ENCODE measurements around the gene NUDT6.
"Not testable (repeated sequence)": the region's sequence is repeated elsewhere in the genome, so short reads cannot be mapped to it uniquely, and the experiment has no call there.

NUDT6 gene, protein sequence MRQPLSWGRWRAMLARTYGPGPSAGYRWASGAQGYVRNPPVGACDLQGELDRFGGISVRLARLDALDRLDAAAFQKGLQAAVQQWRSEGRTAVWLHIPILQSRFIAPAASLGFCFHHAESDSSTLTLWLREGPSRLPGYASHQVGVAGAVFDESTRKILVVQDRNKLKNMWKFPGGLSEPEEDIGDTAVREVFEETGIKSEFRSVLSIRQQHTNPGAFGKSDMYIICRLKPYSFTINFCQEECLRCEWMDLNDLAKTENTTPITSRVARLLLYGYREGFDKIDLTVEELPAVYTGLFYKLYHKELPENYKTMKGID

DNA sequence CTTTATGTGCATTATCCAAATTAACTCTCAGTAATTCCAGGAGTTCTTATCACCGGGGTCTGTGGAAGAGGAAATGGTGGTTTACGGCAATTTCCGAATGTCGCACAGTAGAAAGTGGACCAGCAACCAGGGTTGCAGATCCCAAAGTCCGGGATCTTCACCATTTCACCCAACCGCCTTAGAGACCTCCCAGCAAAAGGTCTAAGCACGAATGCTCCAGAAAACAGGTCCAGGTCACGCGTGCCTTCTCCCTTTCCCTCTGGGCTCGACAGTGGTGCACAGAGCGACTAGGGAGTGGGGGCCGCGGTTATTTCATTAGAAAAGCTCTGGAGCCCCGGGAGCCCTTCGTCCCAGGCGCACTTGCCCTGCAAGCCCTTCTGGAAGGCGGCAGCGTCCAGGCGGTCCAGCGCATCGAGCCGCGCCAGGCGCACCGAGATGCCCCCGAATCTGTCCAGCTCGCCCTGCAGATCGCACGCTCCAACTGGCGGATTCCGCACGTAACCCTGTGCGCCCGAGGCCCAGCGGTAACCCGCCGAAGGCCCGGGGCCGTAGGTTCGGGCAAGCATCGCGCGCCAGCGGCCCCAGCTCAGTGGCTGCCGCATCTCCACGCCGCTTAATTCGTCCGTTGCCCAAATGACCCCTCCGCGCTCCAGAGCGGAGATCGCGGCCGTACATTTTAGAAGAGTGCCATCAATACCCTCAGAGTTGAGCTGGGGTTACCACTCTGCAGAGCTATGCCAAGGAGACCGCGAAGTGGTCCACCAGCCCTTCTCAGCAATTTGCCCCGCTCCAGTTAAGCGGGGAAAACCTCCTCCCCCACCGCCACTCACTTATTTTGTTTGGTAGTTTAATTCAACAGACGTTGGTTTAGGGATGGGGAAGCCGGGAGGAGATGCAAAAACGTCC is at the start of gene NUDT6:
Gene NUDT6 (minus strand): TSS at position 627 of the 906 bp plus-strand sequence. CDS start 25 bp downstream, at position 602.
- peak; percentile 51 for DNase-seq

DNA sequence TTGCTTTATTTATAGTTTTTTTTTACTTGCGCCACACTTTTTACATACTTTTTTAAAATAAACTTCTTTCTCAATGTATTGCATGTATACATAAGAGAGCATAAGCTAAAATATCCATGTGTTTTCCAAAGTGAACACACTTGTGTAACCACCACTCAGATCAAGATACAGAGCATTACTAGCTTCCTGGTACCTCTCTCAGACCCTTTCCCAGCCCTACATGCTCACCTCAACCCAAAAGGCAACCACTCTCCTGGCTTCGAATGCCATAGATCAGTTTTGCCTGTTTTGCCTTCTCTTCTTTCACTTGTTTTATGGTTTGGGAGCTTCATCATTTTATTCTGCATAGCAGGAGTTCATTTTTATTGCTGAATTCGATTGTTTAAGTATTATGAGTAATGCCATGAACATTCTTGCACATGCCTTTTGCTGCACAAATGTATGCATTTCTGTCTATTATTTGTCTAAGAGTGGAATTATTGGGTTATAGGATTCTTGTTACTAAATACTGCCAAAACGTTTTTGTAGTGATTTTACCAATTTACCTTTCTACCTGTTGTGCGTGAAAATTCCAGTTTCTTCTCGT is 45.9 kb upstream of the NUDT6 start:
- peak; percentile 64 for DNase-seq

DNA sequence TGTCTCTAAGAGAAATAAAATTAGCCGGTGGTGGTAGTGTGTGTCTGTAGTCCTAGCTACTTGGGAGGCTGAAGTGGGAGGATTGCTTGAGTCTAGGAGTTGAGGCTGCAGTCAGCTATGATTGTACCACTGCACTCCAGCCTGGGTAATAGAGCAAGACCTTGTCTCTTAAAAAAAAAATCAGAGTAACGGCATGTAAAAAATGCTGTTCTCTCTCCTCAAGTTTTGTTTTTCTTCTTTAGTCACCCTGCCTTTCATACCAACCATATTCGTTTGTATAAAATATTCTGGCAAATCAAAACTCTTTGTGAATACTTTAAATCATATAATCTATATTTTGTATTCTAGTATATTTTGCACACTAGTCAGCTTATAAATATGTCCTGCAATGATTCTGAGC is 44.8 kb upstream of the NUDT6 start:
- DNase-seq, result no peak

DNA sequence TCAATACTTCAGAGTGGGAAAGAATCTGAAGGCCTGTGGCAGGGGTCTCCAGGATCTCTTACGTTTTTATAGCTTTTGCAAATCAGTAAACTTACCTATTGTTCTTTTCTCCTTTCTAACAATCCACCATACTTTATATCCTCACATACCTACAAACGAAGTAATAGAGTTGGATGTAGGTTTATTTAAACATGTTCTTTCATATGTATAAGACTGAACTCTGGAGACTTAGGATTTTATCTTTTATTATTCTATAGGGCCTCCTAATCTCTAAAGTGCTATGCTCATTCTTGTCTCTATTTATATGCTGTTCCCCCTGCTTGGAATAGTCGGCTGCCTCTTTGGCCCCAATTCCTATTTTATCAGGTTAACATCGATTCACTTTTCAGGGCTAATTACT is 43.8 kb upstream of the NUDT6 start:
- no peak for DNase-seq

DNA sequence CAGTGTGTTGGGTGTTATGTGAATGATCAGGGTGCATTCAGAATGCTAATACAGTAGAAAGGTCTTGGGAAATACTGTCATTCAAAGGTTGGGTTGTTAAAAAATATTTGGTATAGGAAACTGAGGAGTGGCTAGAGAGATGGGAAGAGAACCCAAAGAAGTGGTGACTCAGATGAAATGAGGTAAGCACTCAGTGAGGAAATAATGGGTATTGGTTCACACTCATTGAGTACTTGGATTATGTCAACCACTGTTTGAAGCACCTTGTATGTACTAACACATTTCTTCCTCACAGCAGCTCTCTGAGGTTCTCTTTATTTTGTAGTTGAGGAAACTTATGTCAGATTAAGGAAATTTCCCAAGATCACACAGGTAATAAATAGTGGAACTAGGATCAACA is 40.8 kb upstream of the NUDT6 start:
- DNase-seq, result peak; percentile 8

DNA sequence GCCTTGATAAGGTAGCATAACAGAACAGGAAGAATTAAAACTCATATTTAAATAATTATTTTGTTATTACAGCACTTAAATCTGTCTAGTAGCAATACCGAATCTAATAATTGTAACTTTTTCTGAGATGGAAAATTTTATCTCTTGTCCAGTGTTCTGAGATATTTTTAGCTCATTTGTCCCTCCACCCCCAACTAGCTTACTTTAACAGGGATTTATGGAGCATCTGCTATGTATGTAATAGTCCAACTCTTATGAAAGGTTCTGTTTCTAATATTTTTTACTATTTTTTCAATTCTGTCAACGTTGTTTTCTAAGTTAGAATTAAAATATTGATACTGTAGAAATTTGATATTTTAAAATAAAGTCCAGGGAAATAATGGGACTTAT is 38.2 kb upstream of the NUDT6 start:
- DNase-seq, result peak; percentile 2

DNA sequence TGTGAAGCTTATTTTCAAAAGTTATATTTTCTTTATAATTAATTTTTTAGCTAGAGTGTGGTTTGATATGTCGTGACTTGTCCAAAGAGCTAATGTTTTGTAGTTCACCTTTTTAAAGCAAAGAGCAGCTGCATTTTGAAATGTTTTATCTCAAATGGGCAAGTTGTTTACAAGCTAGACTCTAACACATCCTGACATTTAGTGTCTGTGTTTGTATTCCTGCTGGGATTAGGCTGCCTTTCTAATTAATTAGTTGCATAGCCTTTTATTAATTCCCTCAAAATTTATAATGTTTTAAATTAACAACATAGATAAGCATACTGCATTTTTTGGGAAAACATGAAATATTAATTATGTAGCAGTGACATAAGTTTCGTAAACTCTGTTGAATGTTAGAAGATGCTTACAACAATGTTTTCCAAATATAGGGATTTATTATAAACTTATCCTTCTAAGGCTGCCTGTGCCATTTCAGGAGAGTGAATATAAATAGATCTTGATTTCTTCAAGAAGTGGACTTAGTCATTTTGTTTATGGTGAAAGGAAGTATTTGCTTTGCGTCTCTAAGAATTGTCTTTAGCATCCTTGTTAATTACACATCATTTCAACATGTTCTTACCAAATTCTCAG is 37.7 kb upstream of the NUDT6 start:
- peak; percentile 13 for DNase-seq

DNA sequence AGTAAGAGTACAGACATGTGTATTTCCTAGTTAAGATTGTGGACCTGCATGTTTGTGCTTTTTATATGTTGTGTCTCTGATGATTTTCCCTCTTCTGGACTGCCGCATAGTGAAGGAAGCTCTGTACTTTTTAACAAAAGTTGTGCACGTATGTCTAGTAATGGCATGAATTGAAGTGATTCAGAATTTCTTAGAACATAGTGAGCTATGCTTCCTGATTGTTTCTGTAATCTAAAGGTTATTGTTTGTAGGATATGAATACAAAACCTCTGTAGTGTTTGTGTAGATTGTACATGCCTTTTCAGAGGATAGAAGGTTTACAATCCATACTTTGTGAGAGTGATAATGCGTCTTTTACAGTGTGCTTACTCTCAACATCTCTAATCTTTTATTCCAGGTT is 37.0 kb upstream of the NUDT6 start:
- DNase-seq, result no peak

DNA sequence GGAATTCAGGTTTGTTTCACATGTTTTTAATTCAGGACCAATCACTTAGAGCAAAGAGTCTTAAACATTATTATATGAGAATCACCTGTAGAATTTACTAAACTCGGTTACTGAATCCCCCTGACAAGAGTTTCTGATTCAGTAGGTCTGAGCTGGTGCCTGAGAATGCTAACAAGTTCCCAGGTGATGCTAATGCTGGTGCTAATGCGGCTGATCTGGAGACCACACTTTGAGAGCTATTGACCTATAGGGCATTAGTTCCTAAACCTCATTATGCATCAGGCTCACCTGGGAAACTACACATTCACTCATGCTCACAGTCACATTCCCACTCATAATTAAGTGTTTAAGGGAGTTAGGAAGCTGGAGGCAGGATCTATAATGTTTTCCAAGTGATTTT is 36.1 kb upstream of the NUDT6 start:
- no peak for DNase-seq

DNA sequence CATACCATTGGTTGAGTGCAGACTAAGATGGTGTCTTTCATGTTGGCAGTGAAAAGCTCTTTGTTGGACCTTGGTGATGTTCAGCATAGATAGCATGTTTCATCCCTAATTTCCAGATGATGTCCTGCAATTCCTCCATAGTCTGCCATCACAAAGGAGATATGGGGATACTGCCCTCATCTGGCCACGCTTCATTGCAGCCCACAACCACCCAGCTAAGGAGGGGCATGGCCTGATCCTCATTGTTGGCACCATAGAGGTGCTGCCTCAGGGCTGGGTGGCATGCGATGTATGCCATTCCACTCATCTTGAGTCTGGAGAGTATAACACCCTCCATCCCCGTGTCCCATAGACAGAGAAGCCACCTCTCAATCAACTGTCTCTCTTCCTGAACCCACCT is 31.5 kb upstream of the NUDT6 start:
- DNase-seq, result no peak

DNA sequence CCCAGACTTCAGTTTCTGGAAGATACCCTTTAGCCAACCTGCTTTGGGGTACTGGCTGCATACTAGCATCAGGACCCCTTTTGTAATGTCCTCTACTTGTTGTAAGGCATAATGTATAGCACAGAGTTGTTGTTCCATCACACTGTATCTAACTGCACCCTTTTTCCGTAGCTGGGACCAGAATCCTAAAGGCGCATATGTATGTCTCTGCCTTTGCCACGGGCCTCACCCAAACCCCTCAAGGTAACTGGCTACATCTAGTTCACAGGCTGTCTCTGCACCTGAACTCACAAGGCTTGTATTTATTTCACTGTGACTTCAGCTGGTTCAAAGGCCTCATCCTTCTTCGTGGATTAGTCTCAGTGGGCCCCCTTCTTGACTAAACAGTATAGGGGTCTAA is 29.6 kb upstream of the NUDT6 start:
- no peak for DNase-seq

DNA sequence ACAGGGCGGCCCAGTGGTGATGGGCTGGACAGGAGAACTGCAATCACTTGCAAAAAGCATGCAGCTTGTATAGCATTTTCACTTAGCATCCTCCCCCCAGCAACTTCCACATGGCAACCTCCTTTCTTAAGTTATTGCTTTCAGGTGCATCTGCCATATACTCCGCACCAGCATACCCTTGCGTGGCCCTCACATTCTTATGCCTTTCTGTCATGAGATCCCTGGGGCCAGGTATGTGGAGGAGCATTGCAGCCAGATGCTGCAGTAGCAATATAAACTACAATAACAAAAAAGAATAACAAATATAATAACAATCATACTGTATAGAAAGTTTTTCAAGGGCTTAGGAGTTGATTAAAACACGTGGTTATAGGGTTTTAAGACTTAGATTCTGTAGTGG is 26.3 kb upstream of the NUDT6 start:
- no peak for DNase-seq

DNA sequence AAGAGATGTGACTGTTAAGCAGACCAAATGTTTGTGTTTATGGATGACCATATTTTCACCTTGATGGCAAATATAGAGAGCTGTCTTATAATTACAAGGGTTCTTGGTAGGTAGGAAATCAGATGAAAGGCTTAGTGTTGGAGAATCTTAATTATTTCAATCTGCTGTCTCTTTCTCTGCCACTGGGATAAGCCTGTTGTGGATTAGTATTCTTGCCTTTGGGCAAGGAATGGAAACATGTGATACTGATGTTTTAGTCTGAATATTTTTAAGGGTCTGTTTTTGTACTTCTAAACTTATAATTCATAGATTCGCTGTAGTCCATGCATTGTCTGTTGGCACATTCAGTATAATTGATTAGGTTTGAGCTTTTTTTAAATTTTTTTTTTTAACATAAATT is 23.7 kb upstream of the NUDT6 start:
- DNase-seq, result no peak

DNA sequence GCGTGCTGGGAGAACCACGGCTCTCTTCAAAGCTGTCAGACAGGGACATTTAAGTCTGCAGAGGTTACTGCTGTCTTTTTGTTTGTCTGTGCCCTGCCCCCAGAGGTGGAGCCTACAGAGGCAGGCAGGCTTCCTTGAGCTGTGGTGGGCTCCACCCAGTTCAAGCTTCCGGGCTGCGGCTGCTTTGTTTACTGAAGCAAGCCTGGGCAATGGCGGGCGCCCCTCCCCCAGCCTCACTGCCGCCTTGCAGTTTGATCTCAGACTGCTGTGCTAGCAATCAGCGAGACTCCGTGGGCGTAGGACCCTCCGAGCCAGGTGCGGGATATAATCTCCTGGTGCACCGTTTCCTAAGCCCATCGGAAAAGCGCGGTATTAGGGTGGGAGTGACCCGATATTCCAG is 22.7 kb upstream of the NUDT6 start:
- not testable (repeated sequence) for DNase-seq

DNA sequence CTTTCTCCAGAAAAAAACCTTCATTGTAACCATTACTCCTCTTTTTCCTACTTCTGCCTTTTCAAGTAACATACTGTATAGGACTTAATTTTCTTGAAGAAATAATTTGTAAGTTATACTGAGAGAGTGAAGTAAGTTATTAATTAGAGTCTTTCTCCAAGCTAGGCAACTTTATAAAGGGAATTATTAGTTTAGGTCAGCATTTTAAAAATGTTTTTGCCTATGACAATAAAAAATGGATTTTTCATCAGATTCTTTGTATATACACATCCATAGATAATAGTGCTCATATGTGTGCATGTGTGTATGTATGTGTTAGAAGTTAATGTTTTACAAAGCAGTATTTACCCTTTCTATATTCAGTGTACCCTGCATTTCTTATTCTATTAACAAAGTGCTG is 10.4 kb upstream of the NUDT6 start:
- DNase-seq, result no peak

DNA sequence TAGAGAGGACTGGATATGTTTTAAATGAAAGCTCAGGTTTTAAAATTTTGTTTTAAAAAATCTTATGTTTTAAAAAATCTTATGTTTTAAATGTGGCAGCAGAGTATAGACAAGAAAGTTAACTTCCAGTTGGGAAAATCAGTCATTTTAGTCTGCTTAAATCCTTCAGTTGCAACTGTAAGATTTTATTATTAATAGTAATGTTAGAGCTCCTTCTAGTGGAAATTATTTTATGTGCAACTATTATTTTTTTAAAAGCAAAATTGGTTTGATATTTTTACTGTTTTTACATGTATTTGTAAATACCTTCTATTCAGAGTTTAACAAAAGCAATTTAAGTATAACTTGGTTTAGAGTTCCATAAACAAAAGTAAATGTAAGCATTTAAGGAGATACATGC is 8.5 kb upstream of the NUDT6 start:
- no peak for DNase-seq

DNA sequence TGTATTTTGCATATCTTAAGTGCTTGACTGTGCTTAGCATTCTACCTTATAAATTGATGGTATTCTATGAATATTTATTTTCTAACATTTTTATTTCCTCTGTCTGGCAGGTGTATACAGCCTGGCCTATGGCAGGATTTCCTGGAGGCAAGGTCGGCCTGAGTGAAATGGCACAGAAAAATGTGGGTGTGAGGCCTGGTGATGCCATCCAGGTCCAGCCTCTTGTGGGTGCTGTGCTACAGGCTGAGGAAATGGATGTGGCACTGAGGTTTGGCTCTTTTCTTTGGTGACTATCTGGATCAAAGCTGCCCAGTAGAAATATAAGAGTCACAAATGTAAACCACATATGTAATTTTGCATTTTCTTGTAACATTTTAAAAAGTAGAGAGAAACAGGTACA is 6.5 kb upstream of the NUDT6 start:
- DNase-seq, result no peak

DNA sequence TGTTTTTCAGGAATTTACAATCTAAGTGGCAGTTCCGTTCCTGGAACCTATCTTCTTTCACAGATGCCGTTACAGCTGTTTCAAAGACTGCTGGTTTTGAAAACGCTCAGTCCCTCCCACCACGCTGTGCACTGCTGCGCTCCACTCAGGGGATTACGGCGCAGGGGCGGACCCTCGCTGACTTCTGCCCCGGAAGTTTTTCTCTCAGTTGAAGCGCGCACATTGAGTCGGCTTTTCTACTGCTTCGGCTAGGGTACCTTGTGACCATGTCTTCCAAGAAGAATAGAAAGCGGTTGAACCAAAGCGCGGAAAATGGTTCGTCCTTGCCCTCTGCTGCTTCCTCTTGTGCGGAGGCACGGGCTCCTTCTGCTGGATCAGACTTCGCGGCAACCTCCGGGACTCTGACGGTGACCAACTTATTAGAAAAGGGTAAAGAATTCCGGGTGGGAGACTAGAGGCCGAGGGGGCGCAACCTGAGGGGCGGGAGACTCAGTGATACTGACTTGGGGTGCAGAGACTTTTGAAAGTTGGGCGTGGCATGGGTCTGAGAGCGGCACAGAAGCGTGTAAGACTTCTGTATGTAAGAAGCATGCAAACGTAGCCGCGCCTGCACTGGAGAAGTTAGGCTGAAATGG is 597 bp upstream of the NUDT6 start:
- peak; percentile 86 for DNase-seq

DNA sequence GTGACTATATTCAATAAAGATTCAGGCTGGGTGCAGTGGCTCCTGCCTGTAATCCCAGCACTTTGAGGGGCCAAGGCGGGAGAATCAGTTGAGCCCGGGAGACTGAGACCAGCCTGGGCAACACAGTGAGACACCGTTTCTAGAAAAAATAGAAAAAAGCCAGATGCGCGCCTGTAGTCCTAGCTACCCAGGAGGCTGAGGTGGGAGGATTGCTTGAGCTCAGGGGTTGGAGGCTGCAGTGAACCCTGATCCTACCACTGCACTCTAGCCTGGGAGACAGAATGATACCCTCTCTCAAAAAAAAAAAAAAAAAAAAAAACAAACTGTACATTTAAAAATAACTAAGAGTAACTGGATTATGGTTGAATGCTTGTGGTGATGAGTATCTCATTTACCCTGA is 1.1 kb downstream of the NUDT6 start:
- no peak for DNase-seq

DNA sequence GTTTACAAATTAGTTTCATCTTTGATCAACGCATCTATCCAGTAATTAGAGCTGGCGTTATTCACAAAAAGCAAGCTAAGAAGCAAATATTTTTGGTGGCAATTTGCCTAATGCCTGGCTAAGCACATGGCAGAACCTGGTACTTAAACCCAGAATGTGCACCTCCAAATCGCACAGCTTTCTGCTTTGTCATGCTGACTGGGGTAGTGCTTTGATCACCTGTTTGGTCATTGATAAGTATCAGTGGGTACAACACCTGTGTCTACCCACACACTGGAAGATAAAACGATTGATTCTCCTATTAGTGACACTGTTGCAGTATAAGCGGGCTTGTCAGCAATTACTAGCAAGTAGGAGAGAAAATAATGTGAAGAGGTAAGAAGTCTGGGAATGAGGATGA is 1.9 kb downstream of the NUDT6 start:
- no peak for DNase-seq

DNA sequence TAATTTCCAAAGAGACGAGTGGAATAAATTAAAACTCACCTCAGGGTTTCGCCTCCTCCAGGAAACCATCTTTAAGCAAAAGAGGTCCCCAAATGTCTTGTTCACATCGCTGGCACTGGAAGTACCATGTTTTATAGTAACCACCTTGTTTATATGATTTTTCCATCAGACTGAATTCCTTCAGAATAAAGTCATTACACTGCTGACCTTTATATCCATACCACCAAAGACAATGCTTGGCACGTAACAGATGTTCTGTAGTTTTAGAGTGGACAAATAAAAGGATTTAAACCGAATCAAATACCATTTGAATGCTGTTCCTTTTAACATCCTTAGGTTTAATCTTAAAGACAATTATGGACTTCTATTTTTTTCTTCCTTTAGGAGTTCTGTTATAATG is 4.7 kb downstream of the NUDT6 start:
- DNase-seq, result no peak

DNA sequence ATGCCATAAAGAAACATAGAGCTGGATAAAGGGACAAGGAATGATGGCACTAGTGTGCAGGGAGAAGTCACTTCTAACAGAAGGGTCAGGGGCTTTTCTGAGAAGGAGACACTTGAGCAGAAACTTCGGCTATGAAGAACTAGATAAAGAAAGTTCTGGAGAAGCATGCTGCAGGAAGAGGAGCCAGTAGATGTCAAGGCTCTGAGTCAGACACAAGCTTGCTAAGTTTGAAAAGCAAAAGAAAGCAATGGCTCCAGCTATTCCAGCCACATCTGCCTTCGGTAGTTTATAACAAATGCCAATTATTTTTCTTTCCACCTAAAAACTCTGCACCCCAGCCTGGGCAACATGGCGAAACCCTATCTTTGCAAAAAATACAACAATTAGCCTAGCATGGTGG is 7.5 kb downstream of the NUDT6 start:
- no peak for DNase-seq

DNA sequence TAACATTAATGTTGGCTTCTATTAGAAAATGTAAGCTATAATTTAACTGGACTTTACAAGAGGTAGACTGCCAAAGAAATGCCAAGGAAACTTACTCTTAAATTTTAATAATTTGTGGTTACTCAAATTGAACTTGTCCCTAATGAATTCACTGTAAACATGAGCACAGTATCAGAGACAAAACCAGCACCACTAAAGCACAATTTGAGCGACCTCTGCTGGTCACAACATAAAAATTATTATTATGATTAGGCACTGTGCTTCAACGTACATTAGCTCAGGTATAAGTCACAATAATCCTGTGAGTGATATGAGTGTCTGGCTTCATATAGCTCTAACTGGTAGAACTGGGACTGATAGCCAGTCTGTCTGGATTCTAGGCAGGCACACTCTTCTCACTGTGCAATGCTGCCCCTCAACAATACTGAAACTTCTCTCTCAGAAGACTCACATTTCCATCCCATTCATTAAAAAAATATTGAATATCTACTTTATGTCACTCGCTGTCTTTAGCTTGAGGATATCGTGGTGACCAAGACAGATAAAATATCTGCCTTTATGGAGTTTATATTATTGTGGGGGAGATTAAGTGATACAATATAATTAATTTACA is 8.0 kb downstream of the NUDT6 start:
- DNase-seq, result peak; percentile 48
